Stimulated activated CD8-positive, alpha-beta memory T cell treated with anti-CD3 and anti-CD28 coated beads, Interleukin-15, amount 100 ng/mL, for 24 hours (primary cell): ENCODE results near the gene TOM1L1.

Experiments used
- DNase-seq: peaks from one replicate; pipeline ENCODE4 v3.0.0-alpha.2; 2020; ENCODE audit warnings: low read depth

The TOM1L1 gene

DNA sequence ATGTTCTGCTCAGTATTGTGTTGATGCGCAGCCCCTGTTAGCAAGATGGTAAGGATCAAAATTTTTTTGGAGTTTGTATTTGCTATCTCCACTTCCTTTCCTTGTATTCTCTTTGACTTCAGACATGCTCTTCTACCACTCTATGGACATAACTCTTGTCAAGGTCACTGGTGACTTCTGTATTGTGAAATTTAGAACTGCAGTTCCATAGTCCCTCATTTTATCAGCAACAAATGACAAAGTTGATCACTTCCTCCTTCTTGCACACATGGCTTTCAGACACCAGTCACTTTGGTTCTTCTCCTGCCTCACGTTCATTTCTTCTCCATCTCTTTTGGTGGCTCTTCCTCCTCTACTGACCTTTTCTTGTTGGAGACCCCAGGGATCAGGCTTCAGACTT is 46.7 kb downstream of the TOM1L1 start:
- DNase-seq, result no peak

GRCh38 chr17:54948380-54948779 is 47.7 kb downstream of the TOM1L1 start:
- DNase-seq, result no peak

- no peak for DNase-seq
Measured at GRCh38 chr17:54950116-54950515, 49.5 kb downstream of the TOM1L1 start.

- DNase-seq, result no peak
Measured at GRCh38 chr17:54951286-54951685, 50.6 kb downstream of the TOM1L1 start.

DNA sequence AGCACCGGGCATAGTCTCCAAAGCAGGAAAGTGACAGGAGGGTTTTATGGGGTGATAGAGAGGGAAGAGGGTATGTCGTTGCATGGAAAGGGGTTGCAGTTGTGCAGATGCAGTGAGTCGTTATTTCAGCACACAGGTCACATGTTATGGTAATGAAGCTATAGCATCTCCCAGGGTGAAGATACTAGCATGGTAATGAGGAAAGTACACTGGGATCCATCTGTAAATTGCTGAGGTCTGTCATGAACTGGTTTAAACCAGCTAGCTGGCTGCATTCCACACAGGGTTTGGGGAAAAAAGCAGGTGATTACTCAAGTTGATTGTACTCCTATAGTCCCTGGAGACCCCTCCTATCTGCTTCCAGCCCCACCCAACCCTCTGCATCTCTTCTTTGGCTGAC is 56.1 kb downstream of the TOM1L1 start:
- no peak for DNase-seq

- DNase-seq, result no peak
Measured at GRCh38 chr17:54967621-54968261, 67.1 kb downstream of the TOM1L1 start.

DNA sequence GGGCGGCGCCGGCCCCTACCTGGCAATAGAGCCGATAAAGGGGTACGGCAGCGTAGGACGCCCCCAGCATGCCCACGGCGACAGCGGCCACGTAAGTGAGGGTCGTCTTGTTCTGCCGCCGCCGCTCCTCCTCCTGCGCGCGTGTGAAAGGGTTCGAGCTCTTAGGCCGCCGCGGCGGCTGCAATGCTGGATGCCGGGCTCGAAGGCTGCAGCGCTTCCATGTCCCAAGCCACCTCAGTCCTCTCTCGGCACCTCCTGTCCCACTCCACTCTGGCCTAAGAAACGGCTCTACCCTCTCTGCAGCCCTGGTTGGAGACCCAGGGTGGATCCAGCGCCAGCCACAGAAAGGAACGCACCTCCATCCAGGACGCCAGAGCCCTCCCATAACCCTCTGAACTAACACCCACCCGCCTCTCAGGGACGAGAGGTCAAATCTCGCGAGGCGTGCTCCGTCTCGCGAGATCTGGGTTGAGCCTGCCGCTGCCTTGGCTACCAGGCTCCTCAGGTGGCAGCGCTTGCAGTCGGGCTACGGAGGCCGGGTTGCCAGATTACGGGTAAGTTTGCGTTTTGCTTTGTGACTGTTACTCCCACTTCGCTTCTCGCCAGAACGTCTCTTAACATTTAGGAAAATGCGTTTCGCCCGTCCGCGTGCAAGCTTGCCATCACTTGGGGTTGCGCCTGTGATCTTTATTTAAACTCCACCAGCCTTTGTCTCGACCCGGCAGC is 67.8 kb downstream of the TOM1L1 start, which contains the start of the genes COX11 and STXBP4:
TSS of gene COX11 (minus strand) at position 393 of the 726 bp plus-strand sequence. CDS start at position 385, 8 bp downstream.
TSS of gene STXBP4 (plus strand) at position 504 of the 726 bp plus-strand sequence. CDS start 17,455 bp downstream, outside the sequence.
- DNase-seq, result peak; percentile 83

GRCh38 chr17:54968988-54969332 is 68.3 kb downstream of the TOM1L1 start:
- DNase-seq, result no peak

GRCh38 chr17:54969658-54970572 is 69.3 kb downstream of the TOM1L1 start:
- DNase-seq, result no peak

- no peak for DNase-seq
Measured at GRCh38 chr17:54971147-54971546, 70.5 kb downstream of the TOM1L1 start.

DNA sequence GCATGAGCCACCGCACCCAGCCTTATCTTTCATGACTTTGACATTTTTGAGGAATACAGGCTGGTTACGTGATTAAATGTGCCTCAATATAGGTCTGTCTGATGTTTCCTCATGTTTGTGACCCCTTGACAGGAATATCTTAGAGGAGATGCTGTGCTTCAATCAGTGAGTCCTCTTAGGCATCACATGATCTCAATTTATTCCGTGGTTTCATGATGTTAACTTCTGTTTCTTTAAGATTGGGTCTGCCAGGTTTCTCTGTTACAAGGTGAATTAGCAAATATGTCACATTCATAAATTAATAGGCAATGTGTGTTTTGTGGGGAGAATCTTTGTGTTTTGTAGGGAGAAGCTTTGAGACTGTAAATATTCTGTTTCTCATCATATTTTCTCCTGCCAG is 71.2 kb downstream of the TOM1L1 start:
- no peak for DNase-seq

DNA sequence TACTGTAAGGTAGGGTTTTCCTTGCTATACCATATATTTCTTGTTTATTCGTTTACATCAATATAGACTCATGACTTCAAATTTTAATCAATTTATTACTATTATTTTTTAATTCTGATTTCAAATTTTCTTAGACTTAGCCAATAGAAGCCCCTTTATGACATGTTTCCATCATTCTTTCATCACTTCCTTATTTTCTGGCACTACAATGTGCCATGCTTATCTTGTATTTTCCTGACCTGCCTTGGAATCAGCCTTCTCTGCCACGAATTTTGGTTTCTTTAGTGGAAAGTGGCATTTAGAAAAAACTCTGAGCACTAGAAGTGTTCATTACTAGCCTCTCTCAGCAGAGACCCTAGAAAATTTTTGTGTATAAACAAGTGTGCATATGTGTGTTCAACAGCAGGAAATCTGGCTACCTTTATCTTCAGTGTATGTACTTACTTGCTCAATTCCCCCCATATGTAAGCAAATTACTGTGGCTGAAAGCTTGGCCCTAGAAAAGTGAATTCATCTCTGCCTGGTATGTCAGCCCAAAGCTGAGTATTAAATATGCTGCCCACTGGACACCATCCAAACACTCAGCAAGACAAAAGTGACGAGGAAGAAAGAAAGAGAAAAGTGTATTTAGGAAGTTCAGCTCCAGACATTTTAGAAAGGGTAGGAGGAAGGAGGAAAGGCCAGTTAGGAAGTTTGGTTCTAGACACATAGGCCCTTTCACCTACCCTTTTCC is 71.9 kb downstream of the TOM1L1 start:
- no peak for DNase-seq

GRCh38 chr17:54974759-54975158 is 74.1 kb downstream of the TOM1L1 start:
- DNase-seq, result no peak

DNA sequence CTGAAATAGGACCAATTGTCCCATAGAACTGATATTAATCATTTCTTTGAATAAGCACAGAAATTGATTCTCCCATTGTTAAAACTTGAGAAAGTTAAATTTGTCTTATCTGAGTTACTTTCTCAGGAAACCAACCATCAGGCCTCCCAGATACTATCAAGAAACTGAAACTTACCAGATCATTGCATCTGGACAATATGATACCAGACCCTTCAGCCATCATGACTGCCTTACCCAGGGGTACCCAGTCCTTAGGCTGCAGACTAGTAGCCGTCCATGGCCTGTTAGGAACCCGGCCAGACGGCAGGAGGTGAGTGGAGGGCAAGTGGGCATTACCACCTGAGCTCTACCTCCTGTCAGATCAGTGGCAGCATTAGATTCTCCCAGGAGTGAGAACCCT is 75.7 kb downstream of the TOM1L1 start:
- DNase-seq, result no peak

- DNase-seq, result no peak
Measured at GRCh38 chr17:54977744-54978143, 77.1 kb downstream of the TOM1L1 start.

DNA sequence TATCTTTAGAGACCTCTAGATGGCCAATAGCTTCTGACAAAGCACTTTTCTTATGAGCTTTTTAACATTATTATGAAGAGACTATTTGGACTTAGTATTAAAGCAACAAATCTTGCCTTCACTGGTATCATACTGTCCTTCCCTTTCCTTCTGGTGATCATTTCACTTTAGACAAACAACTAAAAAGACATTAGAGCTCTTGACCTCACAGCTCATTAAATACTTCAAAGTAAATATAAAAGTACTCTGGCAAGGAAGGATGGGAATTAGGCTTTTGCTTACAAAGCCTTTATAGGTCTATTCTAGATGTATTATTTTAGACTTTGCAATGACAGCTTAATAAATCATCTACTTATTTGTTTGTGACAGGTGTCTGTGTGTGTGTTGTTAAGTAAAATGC is 79.0 kb downstream of the TOM1L1 start:
- no peak for DNase-seq

DNA sequence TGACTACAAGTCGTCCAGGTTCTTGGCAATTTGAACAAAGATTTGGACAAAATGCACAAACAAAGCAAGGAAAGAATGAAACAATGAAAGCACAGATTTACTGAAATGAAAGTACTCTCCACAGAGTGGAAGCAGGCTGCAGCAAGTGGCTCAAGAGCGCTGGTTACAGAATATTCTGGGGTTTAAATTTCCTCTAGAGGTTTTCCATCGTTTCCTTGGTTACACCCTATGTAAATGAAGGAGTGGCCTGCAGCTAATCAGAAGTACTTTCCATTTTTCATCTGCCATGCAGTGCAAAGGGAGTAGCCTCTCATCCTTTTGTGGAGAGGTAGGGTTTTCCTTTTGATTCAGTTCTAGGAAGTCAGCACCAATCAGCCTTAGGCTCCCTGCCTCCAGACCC is 79.7 kb downstream of the TOM1L1 start:
- DNase-seq, result no peak

GRCh38 chr17:54982399-54982798 is 81.7 kb downstream of the TOM1L1 start:
- DNase-seq, result no peak

GRCh38 chr17:54983260-54983659 is 82.6 kb downstream of the TOM1L1 start:
- DNase-seq, result no peak

GRCh38 chr17:54985476-54985875 is 84.8 kb downstream of the TOM1L1 start:
- no peak for DNase-seq

- DNase-seq, result no peak
Measured at GRCh38 chr17:54990118-54990517, 89.5 kb downstream of the TOM1L1 start.

DNA sequence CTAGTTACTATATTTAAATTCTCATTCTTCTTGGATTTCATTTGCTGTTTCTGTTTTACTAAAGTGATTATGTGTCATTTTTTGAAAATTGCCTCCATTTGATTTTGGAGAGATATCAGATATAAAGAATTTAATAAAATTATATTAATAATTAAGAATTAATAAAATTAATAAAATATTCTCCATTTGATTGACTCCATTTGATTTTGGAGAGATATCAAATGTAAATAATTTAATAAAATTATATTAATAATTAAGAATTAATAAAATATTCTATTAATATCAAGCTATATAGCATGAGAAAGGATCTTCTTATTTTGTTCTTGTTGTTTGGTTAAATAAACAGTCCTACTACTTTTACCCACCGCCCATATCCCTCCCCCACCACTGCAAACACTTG is 90.9 kb downstream of the TOM1L1 start:
- no peak for DNase-seq
